Epithelial cell of esophagus (primary cell): ENCODE data around the gene PRRC2A.

Source experiments
- DNase-seq: peaks from one replicate; pipeline ENCODE4 v3.0.0; 2010; ENCODE audit warnings: low read depth
- H3K4me3 ChIP-seq: 2 replicates; pipeline ENCODE4 v1.5.1; 2011; ENCODE audit warnings: mild to moderate bottlenecking, low read length, control low read depth
- TF ChIP-seq, protein P1 (sequence below): IDR thresholded peaks from 2 replicates; pipeline ENCODE4 v1.5.1; 2011; ENCODE audit warnings: low read depth, mild to moderate bottlenecking, low read length, control low read depth, inconsistent platforms; ENCODE audit not compliant: insufficient read depth; ENCODE audit errors: missing control alignments

The PRRC2A gene

DNA sequence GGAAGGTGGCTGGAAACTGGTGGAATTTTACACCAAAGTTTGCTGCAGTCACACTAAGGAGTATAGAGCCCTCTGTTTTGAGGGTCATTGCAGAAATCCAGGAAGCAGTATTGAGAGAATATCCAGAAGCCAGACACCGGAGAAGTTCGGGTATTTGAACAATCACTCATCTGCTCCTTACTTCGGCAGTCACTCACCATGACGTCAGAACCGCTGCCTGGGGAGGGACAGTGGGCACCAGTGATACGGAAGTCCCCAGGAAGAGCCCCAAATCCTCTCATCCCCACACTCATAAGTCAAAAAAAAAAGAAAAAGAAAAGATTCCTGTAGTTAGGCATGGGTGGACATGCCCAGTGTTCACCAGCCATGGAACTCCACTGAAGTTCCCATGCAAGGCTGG is 56.4 kb downstream of the PRRC2A start:
- H3K4me3 ChIP-seq: no peak overlapping the region
- TF ChIP-seq, protein P1, sequence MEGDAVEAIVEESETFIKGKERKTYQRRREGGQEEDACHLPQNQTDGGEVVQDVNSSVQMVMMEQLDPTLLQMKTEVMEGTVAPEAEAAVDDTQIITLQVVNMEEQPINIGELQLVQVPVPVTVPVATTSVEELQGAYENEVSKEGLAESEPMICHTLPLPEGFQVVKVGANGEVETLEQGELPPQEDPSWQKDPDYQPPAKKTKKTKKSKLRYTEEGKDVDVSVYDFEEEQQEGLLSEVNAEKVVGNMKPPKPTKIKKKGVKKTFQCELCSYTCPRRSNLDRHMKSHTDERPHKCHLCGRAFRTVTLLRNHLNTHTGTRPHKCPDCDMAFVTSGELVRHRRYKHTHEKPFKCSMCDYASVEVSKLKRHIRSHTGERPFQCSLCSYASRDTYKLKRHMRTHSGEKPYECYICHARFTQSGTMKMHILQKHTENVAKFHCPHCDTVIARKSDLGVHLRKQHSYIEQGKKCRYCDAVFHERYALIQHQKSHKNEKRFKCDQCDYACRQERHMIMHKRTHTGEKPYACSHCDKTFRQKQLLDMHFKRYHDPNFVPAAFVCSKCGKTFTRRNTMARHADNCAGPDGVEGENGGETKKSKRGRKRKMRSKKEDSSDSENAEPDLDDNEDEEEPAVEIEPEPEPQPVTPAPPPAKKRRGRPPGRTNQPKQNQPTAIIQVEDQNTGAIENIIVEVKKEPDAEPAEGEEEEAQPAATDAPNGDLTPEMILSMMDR: no peak
- peak; percentile 38 for DNase-seq

DNA sequence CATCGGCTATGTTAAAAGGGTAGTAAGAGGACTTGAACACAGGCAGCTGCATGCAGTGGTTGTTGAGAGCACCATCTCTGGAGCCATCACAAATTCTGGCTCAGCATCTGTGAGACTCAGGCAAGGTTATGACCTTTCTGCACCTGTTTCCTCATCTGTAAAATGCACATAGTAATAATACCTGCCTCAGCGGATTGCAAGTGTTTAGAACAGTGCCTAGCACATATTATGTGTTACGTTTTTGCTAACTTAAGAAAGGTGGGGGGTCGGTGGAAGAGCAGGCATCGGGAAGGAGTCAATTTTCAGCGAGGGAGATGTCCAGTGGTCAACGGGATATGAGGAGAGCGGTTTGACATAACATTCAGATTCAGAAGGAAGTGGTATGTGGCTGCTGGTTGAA is 57.4 kb downstream of the PRRC2A start:
- TF ChIP-seq, protein P1: no peak
- no peak for DNase-seq
- H3K4me3 ChIP-seq: no peak overlapping the region

DNA sequence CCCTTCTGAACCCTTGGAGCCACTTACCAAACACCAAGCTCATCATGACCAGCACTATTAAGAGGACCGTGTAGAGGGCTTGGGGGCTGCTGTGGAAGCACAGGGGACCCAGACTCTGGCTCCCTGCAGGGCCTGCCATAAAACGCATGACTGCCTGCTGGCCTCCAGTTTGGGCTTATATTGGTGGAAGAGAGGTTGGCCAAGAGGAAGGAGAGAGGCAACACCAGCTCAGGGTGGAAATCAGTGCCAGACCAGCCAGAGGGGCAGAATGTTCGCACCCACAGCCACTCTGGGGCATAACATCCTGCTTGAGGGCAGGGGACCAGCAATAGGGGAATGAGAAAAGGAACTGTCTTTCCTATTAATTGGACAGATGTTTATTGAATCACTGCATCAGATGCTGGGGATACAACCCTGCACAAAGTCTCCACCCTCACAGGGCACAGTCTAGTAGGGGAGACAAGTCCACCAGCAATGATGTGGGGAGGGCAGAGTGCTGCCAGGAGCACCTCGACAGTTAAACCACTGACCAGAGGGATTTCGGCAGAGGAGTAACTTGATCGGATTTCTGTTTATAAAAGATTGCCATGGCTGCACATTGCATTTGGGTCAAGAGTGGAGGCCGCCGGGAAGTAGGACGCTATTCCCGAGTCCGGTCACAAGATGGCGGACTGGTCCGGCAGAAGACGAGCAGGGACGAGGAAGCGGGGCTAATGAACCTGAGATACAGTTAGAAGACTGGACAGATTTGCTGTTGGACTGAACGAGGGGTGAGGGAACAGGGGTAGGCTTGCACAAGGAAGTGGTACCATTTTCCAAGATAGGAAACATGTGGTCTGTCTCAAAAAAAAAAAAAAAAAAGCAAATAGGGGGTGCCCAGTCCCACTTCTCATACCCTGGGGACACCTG is 60.0 kb downstream of the PRRC2A start, which contains the start of gene LY6G5C:
Gene LY6G5C (minus strand): TSS at position 842 of the 909 bp plus-strand sequence. CDS start 694 bp downstream, at position 148.
- peak; percentile 87 for DNase-seq

DNA sequence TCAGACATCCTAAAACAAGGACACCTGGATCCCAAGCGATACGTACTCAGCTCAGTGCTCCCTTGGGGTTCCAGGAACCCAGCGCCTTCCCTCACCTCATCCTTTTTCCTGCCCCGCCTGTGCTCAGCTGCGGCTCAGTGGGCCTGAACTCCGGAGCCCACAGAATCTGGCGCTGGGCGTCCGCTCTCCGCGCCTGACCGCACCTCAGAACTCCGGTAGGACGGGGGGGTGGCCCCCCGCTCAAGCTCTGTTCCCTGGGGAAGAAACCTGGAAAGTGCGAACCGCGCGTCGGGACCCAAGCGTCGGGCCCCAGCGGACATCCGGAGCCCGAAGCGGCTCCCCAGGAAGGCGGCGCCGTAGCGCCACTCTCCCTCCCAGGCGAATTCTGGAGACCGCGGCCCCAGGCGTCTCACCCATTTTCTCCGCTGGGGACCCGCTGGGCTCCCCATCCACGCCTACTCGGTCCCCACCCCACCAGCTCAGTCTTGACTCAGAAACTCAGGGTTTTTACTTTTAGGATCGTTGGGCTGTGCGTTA is 60.7 kb downstream of the PRRC2A start:
- DNase-seq: peak; percentile 34
- H3K4me3 ChIP-seq: peak overlapping the region; percentile 45
- TF ChIP-seq, protein P1: no peak

More for the DNA sequence above, 60.0 kb downstream of the PRRC2A start, which contains the start of gene LY6G5C:
- H3K4me3 ChIP-seq: peak within 1 kb of the TSS; percentile 45
- TF ChIP-seq, protein P1: peak; percentile 81

DNA sequence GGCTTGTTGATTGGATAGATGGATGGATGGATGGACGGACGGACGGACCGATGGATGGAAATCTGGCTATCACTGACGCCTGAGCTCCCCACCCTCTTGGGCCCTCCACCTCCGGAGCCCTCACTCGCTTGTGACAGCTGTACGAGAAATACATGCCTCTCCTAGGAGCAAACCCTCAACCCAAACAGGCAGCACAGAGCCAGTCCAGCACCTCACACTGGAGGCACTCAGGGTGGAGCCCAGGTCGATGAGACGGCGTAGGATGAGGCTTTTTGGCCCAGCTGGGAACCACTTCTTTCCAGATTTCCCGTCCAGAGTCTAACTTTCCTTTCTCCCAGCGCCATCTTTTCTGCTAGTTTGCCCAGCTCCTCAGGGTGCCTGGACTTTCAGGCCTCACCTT is 63.1 kb downstream of the PRRC2A start:
- no peak for DNase-seq
- no peak overlapping the region for H3K4me3 ChIP-seq
- TF ChIP-seq, protein P1: no peak

DNA sequence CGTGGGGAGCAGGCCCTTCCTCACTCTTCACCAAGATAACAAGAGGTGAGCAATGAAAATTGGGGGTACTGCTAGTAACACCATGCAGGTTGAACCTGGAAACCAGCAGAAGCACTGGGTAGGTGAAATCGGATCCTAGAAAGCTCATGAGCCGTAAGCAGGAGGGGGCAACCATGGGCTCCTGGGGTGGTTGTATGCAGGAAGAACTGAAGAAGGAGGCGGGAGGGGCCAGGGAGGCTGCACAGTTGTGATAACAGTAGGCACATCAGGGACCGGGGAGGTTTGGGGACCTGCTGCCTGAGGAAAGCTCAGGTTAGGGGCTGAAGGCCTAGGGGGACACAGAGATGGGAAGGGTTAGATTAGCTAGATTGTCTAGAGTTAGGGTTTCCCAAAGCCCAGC is 66.0 kb downstream of the PRRC2A start:
- DNase-seq: no peak
- TF ChIP-seq, protein P1: no peak
- H3K4me3 ChIP-seq: no peak overlapping the region
